PC-3 (cell line): ENCODE measurements around the gene ACBD3. TPM values are rescaled to one million over a fixed set of nuclear protein-coding genes. Genes with fewer than 3 reads are reported as not detected.

ENCODE experiments used
- ATAC-seq: fragments of 200-7000 bp; cut with Tn5 transposase; 2 replicates; pipeline ENCODE4 v1.9.1; 2020; ENCODE audit warnings: mild to moderate bottlenecking, moderate library complexity
- BruUV-seq: library from RNA; stranded (reverse); fragments of 400-500 nt; replicated peaks from 2 replicates; lab custom pipeline; 2021; lab: Mats Ljungman, UMichigan
- CTCF ChIA-PET: fragments of 300-600 bp; sonication (Branson Sonifier 250); formaldehyde crosslinking; loops from one replicate; lab custom pipeline; 2022; ENCODE audit warnings: antibody characterized with exemption; lab: Charles Lee
- POLR2A ChIA-PET: fragments of 300-600 bp; sonication (Branson Sonifier 250); formaldehyde crosslinking; loops from one replicate; lab custom pipeline; 2022; ENCODE audit warnings: antibody characterized with exemption; ENCODE audit not compliant: unreplicated experiment; lab: Charles Lee
- DNase-seq: peaks from one replicate; pipeline ENCODE4 v3.0.0-alpha.2; 2015
- H2AFZ ChIP-seq: fragments of 300-600 bp; sonication (generic); 2 replicates; pipeline ENCODE4 v1.6.0; 2016; ENCODE audit warnings: antibody characterized with exemption, low read length
- H3F3A ChIP-seq: fragments of 300-600 bp; sonication (generic); one replicate; pipeline ENCODE4 v1.6.0; 2017; ENCODE audit warnings: antibody characterized with exemption, low read length, control low read depth, mild to moderate bottlenecking; ENCODE audit not compliant: unreplicated experiment
- H3K27ac ChIP-seq: fragments of 300-600 bp; sonication (generic); 2 replicates; pipeline ENCODE4 v1.5.1; 2016; ENCODE audit warnings: mild to moderate bottlenecking, low read length
- H3K27me3 ChIP-seq: fragments of 300-600 bp; sonication (generic); 2 replicates; pipeline ENCODE4 v1.6.1; 2016; ENCODE audit warnings: low read length, mixed read lengths
- H3K36me3 ChIP-seq: fragments of 300-600 bp; sonication (generic); 2 replicates; pipeline ENCODE4 v1.6.1; 2016; ENCODE audit warnings: low read depth, mixed run types, low read length, mixed read lengths
- H3K4me1 ChIP-seq: fragments of 300-600 bp; sonication (generic); 2 replicates; pipeline ENCODE4 v1.5.1; 2016; ENCODE audit warnings: low read length; ENCODE audit not compliant: insufficient read depth
- H3K4me2 ChIP-seq: fragments of 300-600 bp; sonication (generic); 2 replicates; pipeline ENCODE4 v1.6.0; 2016; ENCODE audit warnings: low read length
- H3K4me3 ChIP-seq: fragments of 300-600 bp; sonication (generic); 2 replicates; pipeline ENCODE4 v1.5.1; 2016; ENCODE audit warnings: mild to moderate bottlenecking, low read length, mixed read lengths
- H3K79me2 ChIP-seq: fragments of 300-600 bp; sonication (generic); 2 replicates; pipeline ENCODE4 v1.6.1; 2017; ENCODE audit warnings: low read length, mixed read lengths
- H3K9ac ChIP-seq: fragments of 300-600 bp; sonication (generic); 2 replicates; pipeline ENCODE4 v1.6.0; 2016; ENCODE audit warnings: mild to moderate bottlenecking, low read length
- H3K9me2 ChIP-seq: fragments of 300-600 bp; sonication (generic); replicated peaks from 2 replicates; pipeline ENCODE4 v1.6.1; 2016; ENCODE audit warnings: mixed run types, low read length, mixed read lengths
- H3K9me3 ChIP-seq: fragments of 300-600 bp; sonication (generic); 2 replicates; pipeline ENCODE4 v1.6.1; 2016; ENCODE audit warnings: low read length, mixed read lengths
- H4K20me1 ChIP-seq: fragments of 300-600 bp; sonication (generic); 2 replicates; pipeline ENCODE4 v1.6.1; 2016; ENCODE audit warnings: low read length, mixed read lengths
- EZH2 ChIP-seq: fragments of 300-600 bp; sonication (generic); IDR thresholded peaks from one replicate; pipeline ENCODE4 v1.6.1; 2017; ENCODE audit warnings: antibody characterized with exemption, mild to moderate bottlenecking, low read length; ENCODE audit not compliant: unreplicated experiment
- EZH2phosphoT487 ChIP-seq: fragments of 300-600 bp; sonication (generic); IDR thresholded peaks from 2 replicates; pipeline ENCODE4 v1.6.1; 2018; ENCODE audit warnings: mild to moderate bottlenecking, antibody characterized with exemption, low read length, borderline replicate concordance
- intact Hi-C: fragments of 100-400 bp; cut with micrococcal nuclease; formaldehyde crosslinking; loops from 2 replicates; pipeline ENCODE4 v1.9.0; 2023
- total RNA-seq: library from RNA; depleted of rRNA; stranded (reverse); fragments of >200 nt; gene quantifications from 2 replicates; pipeline ENCODE4 v1.2.3, GENCODE V29; 2014
- TF ChIP-seq, protein P1 (sequence below): fragments of 300-600 bp; sonication (generic); conservative IDR thresholded peaks from 2 replicates; pipeline ENCODE4 v1.5.1; 2017; ENCODE audit warnings: antibody characterized with exemption, low read depth, mild to moderate bottlenecking, low read length

ACBD3 gene
- total RNA-seq, 1 experiment from 2014 or later = 62.2 TPM

DNA sequence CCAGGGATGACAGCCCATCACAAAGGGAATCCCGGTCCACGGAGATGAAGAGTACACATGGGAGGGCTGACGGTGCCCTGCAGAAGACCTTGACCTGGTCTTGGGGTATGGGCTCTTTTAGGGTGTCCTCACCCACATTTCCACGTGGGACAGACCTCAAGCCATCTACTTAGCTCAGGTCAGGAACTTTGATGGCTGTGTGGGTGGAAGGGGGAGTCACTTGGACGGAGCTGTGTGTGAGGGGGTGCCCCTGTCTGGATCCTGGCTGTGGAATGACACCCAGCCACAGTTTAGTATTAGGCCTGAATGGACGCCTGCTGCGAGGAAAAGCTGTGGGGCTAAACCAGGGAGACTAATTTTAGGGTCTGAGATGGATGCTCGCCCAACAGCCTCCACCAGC, 26.0 kb upstream of the ACBD3 start:
- H3K27me3 ChIP-seq = no peaks in the 10 kb centered on the region
- no peak for DNase-seq
- H3K79me2 ChIP-seq = no peaks in the 10 kb centered on the region
- H3K9me3 ChIP-seq = no peaks in the 10 kb centered on the region
- CTCF ChIA-PET = no interaction called here
- no peak overlapping the region for H2AFZ ChIP-seq
- POLR2A ChIA-PET = no interaction called here
- H3K9me2 ChIP-seq = no peaks in the 10 kb centered on the region
- no peak overlapping the region for H3K9ac ChIP-seq
- intact Hi-C loops = no loop called here
- H4K20me1 ChIP-seq = no peaks in the 10 kb centered on the region
- H3K36me3 ChIP-seq = no peaks in the 10 kb centered on the region
- H3K4me1 ChIP-seq = no peaks in the 10 kb centered on the region
- no peak overlapping the region for H3K4me2 ChIP-seq
- H3K27ac ChIP-seq = no peak overlapping the region
- ATAC-seq = no peak
- H3F3A ChIP-seq = no peaks in the 10 kb centered on the region
- no peak overlapping the region for H3K4me3 ChIP-seq
- BruUV-seq = no TSS peak
- TF ChIP-seq EZH2 (no peak), EZH2phosphoT487 (no peak)
- TF ChIP-seq, protein P1, sequence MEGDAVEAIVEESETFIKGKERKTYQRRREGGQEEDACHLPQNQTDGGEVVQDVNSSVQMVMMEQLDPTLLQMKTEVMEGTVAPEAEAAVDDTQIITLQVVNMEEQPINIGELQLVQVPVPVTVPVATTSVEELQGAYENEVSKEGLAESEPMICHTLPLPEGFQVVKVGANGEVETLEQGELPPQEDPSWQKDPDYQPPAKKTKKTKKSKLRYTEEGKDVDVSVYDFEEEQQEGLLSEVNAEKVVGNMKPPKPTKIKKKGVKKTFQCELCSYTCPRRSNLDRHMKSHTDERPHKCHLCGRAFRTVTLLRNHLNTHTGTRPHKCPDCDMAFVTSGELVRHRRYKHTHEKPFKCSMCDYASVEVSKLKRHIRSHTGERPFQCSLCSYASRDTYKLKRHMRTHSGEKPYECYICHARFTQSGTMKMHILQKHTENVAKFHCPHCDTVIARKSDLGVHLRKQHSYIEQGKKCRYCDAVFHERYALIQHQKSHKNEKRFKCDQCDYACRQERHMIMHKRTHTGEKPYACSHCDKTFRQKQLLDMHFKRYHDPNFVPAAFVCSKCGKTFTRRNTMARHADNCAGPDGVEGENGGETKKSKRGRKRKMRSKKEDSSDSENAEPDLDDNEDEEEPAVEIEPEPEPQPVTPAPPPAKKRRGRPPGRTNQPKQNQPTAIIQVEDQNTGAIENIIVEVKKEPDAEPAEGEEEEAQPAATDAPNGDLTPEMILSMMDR = no peak

DNA sequence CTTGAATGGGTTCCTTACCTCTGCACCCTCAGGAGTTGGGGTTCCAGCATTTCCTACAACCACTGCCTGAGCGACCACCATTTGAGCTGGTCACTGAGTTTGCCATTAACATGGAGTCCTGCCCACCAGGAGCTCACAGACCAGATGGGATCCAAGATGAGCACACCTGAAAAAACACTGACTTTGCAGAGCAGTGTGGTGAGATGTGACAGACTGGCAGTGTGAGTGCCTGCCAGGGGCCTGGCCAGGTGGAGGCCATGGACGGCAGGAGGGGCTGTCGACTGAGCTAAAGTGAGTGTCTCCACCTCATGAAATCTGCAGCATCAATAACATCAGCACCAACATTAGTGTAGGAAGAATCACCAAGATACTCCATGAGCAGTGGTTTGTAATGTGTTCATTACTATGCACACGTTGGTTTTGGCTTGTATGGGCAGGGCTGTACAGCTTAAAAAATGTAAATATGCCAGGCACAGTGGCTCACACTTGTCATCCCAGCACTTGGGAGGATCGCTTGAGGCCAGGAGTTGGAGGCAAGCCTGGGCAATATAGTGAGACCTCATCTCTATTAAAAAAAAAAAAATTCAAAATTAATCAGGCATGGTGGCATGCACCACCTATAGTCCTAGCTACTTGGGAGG, 24.8 kb upstream of the ACBD3 start:
- Histone ChIP-seq H3K27ac (no peak overlapping the region), H3K36me3 (no peaks in the 10 kb centered on the region), H3K4me1 (no peaks in the 10 kb centered on the region), H3K4me3 (no peak overlapping the region), H2AFZ (no peak overlapping the region), H3K9me3 (no peaks in the 10 kb centered on the region), H3K27me3 (no peaks in the 10 kb centered on the region), H4K20me1 (no peaks in the 10 kb centered on the region), H3K4me2 (no peak overlapping the region), H3F3A (no peaks in the 10 kb centered on the region), H3K79me2 (no peaks in the 10 kb centered on the region), H3K9ac (no peak overlapping the region), H3K9me2 (no peaks in the 10 kb centered on the region)
- ChIA-PET CTCF (no interaction called here), POLR2A (no interaction called here)
- ATAC-seq (no peak), DNase-seq (no peak)
- intact Hi-C loops = no loop called here
- no peak for TF ChIP-seq EZH2
- TF ChIP-seq, protein P1 = no peak
- no peak for TF ChIP-seq EZH2phosphoT487
- BruUV-seq = no TSS peak

DNA sequence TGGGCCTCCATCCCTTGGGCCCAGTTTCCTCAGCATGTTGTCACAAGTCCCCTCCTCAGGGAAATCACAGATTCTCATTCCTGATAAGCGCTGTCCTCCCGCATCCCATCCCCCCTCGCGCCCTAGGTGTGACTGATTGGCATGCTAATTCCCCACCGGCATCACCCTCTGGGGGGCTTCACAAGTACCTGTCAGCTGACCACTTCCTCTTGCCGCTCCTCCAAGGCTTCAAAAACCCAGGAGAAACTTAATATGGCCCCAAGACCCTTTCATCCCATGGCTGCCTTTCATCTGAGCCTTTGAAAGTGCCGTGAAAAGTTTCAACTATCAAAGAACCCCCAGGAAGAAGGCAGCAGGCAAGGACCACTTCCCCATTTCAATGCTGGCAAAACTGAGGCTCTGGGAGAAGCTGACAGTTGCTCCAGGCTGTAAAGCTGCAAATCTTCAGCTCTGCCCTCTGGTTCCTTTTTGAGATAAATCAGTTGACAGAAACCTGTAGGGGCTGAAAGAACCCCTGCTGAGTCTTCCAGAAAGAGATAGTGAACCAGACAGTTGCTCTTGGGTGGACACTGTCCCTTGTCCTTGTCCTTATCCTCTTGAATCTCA, 24.1 kb upstream of the ACBD3 start:
- Histone ChIP-seq H3K9me3 (no peaks in the 10 kb centered on the region), H2AFZ (no peak overlapping the region), H3K4me1 (no peaks in the 10 kb centered on the region), H3K9me2 (no peaks in the 10 kb centered on the region), H3K27me3 (no peaks in the 10 kb centered on the region), H3K4me2 (no peak overlapping the region), H4K20me1 (no peaks in the 10 kb centered on the region), H3K9ac (no peak overlapping the region), H3F3A (no peaks in the 10 kb centered on the region), H3K79me2 (no peaks in the 10 kb centered on the region), H3K36me3 (no peaks in the 10 kb centered on the region), H3K27ac (no peak overlapping the region), H3K4me3 (no peak overlapping the region)
- no TSS peak for BruUV-seq
- ChIA-PET CTCF (no interaction called here), POLR2A (no interaction called here)
- DNase-seq (no peak), ATAC-seq (no peak)
- intact Hi-C loops = no loop called here
- TF ChIP-seq, protein P1 = no peak
- TF ChIP-seq EZH2 (no peak), EZH2phosphoT487 (no peak)
